Mucosa of gallbladder (tissue), 1 donor: ENCODE results near the gene TRDMT1. TPM values are rescaled to one million over a fixed set of nuclear protein-coding genes. Genes with fewer than 3 reads are reported as not detected.
"Not testable (repeated sequence)": the region's sequence is repeated elsewhere in the genome, so short reads cannot be mapped to it uniquely, and the experiment has no call there.

ENCODE experiments used
- DNase-seq: peaks from one replicate; pipeline ENCODE4 v3.0.0-alpha.2; 2020; ENCODE audit warnings: low spot score
- total RNA-seq: library from RNA; stranded (reverse); gene quantifications from one replicate; pipeline ENCODE4 v1.2.1, GENCODE V29; 2021
- donor health status: DM: no; HTN: no; CAD: no.

The TRDMT1 gene
- total RNA-seq, 1 donor from 2014 or later: 6.0 TPM

DNA sequence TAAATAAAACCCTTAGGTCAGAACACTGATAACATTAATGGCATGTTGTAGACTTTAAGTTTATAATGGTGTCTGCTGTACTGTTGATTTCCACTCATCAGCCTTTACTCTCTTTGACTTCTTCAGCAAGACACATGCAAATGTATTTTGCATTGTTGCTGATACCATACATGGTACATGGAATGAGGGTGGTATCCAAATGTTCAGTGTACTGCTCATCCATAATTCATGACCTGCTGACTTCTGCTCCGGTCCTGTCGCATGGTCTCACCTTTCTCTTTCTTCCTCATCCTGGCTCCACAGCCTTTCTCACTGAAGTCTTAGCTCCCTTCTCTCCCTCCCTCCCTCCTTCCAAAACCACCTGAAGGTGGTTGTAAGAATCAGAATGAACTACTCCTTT is 67.2 kb downstream of the TRDMT1 start:
- no peak for DNase-seq

DNA sequence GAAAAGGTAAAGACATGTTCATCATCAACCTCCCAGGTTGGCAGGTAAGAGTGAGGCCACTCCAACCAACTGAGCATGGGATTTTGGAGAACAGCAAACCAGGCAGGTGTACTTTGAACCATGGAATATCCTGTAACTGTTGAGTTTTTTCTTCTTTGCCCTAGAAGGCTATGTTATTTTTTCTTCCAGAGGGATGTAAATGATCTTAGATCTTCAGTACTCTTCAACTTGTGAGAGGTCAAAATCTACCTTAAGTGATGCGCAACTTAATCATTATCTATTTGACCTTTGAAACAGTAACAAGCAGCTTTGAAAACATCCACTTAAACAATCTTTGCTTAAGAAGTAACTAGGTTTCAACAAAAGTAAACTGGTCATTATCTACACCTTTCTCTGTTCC is 71.7 kb downstream of the TRDMT1 start, which contains the start of gene CUBN:
TSS of gene CUBN (minus strand) at position 71 of the 400 bp plus-strand sequence. CDS start at position 25, 46 bp downstream.
- DNase-seq: no peak

DNA sequence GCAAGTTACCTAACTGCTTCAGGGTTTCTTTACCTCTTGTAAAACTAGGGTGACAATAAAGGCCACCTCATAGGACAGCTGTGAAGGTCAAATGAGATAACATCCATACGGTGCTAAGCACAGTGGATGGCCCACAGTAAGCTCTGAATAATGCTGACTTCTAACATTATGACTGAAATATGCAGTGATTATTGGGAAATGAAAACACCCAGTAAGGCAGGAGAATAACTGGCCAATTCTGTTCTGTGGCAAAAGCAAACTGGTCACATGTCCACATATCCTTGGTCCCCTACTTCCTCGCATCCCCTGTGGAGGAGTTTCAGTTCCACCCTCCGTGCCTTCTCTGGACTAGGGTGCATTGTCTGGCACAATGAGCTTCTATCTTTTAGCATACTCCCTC is 73.2 kb downstream of the TRDMT1 start:
- no peak for DNase-seq

- no peak for DNase-seq
Measured at GRCh38 chr10:17126327-17126726, 75.1 kb downstream of the TRDMT1 start.

DNA sequence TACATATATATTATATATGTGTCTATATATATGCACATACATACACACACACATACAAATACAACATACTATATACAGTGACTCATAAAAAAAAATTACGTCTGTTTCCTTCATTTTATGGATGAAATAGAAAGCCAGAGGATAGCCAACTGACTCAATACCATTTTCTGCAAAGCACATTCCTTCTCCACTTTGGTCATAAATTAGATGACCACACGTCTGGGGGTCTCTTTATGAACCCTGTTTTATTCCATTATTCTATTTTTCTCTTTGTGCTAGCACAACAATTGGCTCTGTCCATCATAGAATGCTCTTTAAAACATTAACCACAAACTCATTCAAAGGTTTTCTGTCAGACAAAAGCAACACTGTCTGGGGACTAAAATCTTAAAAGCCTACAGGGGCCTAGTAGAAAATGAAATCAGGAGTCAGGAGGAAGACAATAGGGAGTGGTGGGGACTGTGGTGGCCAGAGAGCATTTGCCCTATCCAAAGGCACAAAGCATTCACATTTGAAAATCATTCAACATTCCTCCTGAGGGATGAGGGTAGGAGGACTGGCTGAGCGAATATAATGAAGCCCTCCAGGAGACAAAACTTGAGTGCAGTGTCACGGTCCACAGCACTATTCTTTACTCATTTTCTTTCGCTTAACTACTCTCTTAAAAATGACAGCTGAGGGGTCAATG is 76.1 kb downstream of the TRDMT1 start:
- no peak for DNase-seq

- DNase-seq: no peak
Measured at GRCh38 chr10:17123961-17124360, 77.5 kb downstream of the TRDMT1 start.

DNA sequence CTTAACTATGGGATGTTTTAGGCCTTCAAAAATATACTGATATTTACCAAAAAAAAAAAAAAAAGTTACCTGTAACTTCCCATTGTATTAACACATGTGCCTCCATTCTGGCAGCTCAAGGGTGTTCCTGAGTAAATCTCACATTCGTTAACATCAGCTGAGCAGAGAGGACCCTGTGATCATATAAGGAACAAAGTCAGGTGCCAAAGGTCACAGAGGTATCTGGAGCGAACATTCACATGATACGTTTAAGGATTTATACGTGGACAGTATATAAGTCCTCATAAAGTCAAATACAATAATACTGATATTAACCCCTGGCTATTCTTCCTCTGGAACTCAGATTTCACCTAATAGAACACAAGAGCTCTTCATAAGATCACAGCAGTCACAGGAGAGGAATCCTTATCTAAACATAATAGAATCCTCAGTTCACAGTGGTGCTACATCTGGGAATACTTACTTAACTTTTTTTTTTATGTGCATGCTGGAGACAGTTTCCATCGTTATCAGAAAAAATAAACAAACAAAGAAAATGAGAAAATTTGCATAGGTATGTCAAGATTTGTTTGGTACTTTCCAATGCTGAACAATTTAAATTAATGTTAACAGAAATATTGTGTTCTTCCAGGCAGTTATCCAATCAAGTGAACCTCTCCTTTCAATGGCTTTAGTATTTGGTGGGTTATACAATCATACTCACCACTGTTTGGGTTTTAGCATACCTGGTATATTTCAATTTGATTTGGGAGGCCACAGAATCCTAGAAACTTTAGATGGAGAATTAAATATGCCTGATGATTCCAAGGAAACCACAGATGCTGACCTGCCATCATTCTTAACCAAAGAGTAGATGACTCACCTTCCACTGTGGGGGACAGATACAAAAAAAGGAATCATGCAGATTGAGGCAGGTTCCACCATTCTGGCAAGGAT is 78.5 kb downstream of the TRDMT1 start:
- DNase-seq: no peak

DNA sequence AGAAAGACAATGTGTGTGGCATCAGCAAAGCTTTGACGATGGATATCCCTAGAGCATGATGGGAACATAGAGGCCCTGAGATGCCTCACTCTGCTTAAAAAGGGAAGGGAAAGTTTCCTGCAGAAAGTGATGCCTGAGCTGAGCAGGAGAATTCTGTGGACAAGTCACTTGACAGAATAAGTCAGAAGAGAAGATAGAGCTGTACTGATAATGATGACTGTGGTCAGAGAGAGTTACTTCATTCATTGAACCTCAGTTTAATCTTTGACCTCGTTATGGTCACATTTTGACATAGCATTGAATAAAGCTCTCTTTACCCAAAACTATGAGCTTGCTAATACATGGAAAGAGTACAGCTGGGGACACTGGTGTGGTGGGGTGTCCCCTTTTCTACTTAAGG is 79.4 kb downstream of the TRDMT1 start:
- no peak for DNase-seq

DNA sequence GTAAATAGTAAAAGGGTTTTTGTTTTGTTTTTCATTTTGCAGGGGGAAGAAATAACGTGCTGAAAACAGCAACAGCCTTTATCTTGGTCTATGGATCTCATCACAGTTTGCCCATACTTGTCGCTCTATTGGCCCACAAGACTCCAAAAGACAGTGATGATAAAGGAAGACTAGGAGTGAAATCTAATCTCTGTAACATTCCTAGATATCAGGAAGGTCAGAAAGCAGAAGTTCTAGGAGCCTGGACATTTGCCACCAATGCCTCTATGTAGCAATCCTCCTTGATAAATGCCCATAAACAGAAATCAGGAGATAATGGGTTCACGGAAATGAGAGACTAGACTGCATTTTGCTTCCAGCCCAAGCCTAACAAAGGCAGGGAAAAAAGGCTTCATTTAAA is 80.8 kb downstream of the TRDMT1 start:
- DNase-seq: no peak

- DNase-seq: no peak
Measured at GRCh38 chr10:17119845-17120244, 81.6 kb downstream of the TRDMT1 start.

DNA sequence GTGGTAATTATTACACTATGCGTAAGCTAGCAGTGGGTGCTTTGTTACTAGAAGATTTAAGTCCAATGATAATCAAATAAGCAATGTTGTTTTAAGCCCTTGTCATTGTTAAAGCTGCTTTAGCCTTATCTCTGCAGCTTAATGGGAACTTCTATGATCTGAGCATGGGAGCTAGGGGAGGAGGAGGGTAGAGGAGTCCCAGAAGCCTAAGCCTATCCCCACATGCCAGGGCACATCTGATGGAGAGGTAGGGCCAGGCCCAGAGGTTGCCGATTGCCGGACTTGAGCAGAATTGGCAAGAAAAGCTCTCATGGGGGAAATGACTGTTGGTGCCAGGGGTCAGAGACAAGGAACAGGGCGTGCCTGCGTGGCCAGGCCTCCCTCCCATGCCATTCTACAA is 85.3 kb downstream of the TRDMT1 start:
- no peak for DNase-seq

GRCh38 chr10:17115683-17116082 is 85.8 kb downstream of the TRDMT1 start:
- no peak for DNase-seq

GRCh38 chr10:17114878-17115444 is 86.5 kb downstream of the TRDMT1 start:
- DNase-seq: not testable (repeated sequence)

DNA sequence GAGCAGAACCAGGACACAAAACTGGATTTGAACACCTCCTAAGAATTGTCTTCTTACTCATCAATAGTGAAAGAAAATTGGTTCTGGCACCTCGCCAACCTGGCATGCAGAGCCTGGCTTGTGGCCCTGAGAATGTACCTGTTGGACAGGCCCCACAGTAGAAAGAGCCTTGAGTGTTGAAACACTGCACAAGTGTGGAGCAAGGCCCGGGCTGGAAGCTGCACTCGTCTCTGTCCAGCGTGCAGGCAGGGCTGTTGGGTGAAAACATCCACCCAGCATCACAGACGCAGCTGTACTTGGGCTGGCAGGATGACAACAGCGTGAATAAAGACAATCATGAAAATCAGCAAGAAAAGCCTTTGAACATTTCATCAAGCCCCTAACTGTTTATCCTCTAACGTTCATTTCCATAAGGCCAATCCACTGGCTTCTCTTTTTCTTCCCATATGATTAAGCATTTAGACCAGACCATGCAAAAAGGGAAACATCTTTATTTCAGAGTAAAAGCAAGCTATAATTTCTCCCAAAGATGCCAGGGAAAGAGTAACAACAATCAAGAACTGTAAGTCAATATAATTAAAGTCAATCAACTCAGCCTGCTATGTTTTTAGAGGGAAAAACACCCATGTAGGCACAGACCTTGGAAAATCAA is 87.5 kb downstream of the TRDMT1 start:
- peak; percentile 24 for DNase-seq

DNA sequence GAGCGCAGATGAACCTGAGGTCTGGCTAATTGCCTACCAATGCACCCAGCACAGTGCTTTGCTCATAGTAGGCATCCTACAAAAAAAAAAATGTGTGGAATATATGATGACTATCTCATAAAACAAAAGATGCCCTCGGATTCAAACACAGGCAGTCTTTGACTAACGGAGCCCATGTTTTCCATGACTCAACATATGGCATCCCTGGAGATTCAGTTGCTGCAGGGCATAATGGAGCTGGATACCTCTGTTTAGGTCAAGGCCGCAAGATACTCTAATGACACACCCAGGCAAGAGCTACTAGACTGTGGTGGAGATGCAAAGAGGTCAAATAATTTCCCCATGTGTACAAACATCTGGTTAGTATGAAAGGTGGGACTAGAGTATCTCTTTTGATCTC is 88.1 kb downstream of the TRDMT1 start:
- DNase-seq: no peak

DNA sequence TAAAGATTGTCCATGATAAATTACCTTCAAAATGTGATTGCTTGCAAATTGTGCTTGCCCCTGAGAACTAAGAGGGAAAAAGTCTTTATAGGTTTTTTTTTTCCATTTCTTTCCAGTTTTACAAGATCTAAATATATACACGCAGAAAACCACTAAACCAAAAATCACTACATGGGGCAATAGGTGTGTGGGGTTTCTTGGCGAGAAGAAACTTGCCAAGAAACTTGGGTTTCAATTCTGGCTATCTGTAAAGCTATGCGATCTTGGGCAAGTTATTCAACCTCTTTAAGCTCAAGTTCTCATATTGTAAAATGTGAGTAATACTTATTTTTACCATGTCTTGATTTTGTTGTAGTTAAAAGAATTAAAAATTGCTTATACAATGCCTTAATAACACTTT is 88.9 kb downstream of the TRDMT1 start:
- no peak for DNase-seq

DNA sequence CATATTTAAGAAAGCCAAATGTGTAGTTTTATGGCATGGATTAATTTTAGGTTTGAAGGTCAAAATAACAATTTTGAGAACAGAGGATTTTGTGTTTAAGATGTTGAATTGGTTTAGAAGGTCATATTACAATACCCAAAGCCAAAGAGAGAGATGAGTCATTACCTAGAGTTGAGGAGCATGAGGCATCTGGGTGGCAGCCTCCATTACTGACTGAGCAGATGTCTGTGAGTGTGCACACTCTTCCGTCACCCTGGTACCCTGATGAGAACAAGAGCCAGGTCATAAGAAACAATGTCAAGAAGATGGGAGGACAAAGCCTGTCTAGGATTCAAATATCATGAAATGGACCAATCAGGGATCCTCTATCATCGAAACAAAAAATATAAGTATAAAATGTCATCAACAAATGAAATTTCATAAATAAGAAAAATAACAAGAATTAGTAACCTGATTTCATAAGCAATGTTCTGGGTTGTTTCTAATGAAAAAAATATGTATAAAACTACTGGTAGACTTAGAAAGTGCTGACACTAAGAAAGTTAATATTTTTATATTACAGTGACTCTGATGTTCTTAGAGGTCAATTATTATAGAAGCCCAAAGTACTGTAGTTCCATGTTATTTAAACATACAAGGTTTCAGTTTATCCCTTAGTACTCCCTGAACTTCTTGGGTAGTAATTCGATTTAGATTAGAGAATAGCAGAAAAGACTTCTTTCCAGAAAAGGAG is 91.8 kb downstream of the TRDMT1 start:
- no peak for DNase-seq

- DNase-seq: no peak
Measured at GRCh38 chr10:17109046-17109445, 92.4 kb downstream of the TRDMT1 start.

- no peak for DNase-seq
Measured at GRCh38 chr10:17106991-17107390, 94.5 kb downstream of the TRDMT1 start.

DNA sequence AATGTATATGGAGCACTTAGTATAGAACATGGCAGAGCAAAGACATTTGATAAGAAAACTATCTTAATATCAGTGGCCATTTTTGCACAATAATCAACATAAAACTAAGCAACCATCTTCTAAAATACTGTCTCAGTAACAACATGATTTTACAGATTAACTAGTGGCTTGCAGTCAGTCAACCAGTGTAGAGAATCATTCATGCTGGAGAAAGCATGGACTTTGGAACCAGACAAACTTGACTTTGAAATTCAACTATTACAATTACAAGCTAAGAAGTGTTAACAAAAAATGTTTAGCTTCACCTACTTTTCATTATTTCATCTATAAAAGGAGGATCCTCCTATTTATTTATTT is 99.6 kb downstream of the TRDMT1 start:
- no peak for DNase-seq

DNA sequence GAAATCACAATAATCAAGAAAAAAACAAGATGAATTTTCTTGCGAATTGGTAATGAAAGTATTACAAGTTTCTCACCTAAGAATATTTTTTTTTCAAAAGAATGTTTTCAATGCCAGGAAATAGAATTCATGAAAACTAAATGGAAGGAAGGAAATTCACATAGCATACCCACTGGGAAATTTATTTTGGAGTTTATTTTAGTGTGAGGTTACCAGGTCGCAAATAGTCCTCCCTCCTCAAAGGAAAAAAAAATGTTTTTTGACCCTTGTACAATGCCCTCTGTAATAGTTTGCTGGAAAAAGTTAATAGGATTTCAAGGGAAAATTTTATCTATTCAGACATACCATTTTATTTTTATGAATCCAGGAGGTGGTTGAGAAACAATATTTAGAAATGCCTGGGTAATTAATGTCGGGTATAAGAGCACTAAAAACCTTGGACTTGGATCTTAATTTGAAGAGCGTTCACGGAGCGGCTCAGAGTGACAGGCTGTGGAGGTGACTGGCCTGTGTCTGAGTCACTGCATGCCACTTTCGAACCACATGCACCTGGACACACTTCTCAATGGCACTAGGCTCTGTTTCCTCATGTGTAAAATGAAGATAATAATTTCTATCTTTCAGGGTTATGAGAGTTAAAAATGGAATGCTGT is 100.1 kb downstream of the TRDMT1 start:
- DNase-seq: peak; percentile 38
